Epithelial cell of alveolus of lung (primary cell): Measurements from ENCODE around the gene FIBIN. TPM values are rescaled to one million over a fixed set of nuclear protein-coding genes. Genes with fewer than 3 reads are reported as not detected.

Experiments
- total RNA-seq: library from RNA; depleted of rRNA; stranded (reverse); fragments of >200 nt; gene quantifications from 2 replicates; pipeline ENCODE4 v1.2.1, GENCODE V29; 2015

FIBIN gene
- total RNA-seq, result 40.3 and 48.1 TPM in 2 replicates

DNA sequence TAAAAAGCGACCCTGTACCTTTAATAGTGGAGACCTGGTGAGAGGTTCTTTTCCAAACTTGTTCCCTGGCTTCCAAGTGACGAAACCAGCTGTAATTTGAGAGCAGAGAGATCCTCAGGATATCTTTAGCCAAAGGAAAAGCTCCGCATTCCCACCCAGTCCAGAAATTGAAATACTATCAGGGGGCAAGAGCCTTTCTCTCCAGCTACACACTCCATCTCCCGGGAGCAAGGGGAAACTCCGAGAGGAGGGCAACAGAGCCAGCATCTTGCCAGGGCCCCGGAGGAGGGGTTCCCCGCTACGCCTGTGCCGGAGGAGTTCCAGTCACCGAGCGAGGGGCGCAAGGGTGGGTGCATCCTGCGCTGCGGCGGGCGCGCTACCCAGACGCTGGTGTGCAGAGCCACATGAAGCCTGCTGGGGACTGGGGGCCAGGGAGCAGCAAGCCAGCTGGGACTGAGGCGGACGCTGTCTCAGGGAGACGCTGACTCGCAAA, at the start of gene FIBIN:
Gene FIBIN, plus strand, starts transcription at position 148 of the 493 bp plus-strand sequence. CDS start 415 bp downstream, outside the sequence.

DNA sequence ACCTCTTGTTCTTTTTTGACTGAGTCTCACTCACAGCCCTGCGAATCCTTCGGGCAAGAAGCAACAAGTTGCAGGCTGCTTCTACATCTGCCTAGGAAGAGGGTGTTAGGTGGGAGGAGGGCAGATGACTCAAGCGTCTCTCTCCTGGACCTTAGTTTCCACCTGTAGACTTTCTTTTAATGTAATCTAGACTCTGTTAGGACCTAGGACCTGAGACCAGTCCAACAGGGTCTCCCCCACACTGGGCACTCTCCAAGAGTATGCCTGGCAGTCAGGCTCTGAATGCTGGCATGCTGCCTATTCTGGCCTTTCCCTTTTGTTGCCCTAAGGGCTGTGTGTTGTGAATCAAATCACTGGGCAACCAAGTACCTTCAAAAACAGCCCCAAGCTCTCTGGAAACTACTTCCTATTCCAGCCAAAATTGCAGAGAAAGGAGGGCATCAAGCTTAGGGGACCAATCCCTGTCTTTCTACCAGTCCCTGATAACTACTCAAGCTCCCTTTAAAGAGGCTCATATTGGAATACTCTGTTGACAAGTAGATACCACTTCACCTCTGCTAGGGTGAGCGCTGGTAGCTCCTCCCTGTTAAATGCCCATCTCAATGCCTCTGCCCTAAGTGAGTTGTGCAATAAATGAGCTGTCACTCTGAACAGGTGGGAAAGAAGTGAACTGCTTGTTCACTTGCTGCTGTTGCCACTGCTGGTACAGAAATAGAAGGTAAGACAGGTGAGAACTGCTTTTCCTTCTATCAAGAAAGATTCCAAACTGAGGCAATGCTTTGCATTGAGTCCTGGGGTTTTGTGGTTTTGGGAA, 46.6 kb downstream of the FIBIN start, which contains the start of gene BBOX1:
Gene BBOX1, plus strand, starts transcription at position 514 of the 814 bp plus-strand sequence. CDS start 14,616 bp downstream, outside the sequence.

Other genes starting within 250 kb of the FIBIN start
- gene BBOX1, start 46.7 kb downstream of the FIBIN start, total RNA-seq, result 0.56 TPM in 1 of 2 replicates, not detected in the other